HepG2 (cell line): ENCODE results near the gene PRDX2. TPM values are rescaled to one million over a fixed set of nuclear protein-coding genes. Genes with fewer than 3 reads are reported as not detected.
A peak's percentile ranks its signal among the peaks of the same experiment; 100 is the strongest.

Source experiments
- AKAP8 ChIP-seq: sonication (generic); formaldehyde crosslinking; IDR thresholded peaks from 2 replicates; pipeline ENCODE4 v1.5.1; 2020; ENCODE audit warnings: mild to moderate bottlenecking, missing genetic modification reagents
- LCORL ChIP-seq, 2 experiments: fragments of 450-650 bp in 1 of 2; sonication (generic) in 1 of 2; formaldehyde crosslinking in 1 of 2; IDR thresholded peaks; 2 replicates each; pipeline versions ENCODE4 v1.5.0 to v1.6.1; 2017 to 2020; ENCODE audit warnings: antibody characterized with exemption in 1 of 2, missing genetic modification reagents in 1 of 2
- NONO ChIP-seq, 2 experiments: fragments of 450-650 bp in 1 of 2; sonication (generic) in 1 of 2; formaldehyde crosslinking in 1 of 2; IDR thresholded peaks in 1 of 2; conservative IDR thresholded peaks in 1 of 2; 2 replicates each; pipeline versions ENCODE4 v1.6.1 to v1.8.0; 2017 to 2022; ENCODE audit warnings: mild to moderate bottlenecking in 1 of 2, missing genetic modification reagents in 1 of 2, moderate library complexity in 1 of 2
- STAG1 ChIP-seq: sonication (generic); formaldehyde crosslinking; IDR thresholded peaks from 2 replicates; pipeline ENCODE4 v1.4.0; 2020; ENCODE audit warnings: missing genetic modification reagents
- TSC22D2 ChIP-seq: sonication (generic); formaldehyde crosslinking; IDR thresholded peaks from 2 replicates; pipeline ENCODE4 v1.5.1; 2020; ENCODE audit warnings: missing genetic modification reagents, mild to moderate bottlenecking, borderline replicate concordance
- polyA plus RNA-seq, 8 experiments: library from polyadenylated mRNA; depleted of rRNA in 3 of 8; stranded (reverse) in 7 of 8; unstranded in 1 of 8; fragments of >200 nt; fragmentation: Illumina TruSeq in 4 of 8; extraction: Trizol in 4 of 8; gene quantifications; 2 replicates each; pipeline versions ENCODE4 v1.2.1 to v1.2.3, GENCODE V29; 2011 to 2016; ENCODE audit warnings: low read depth in 4 of 8, missing spikeins in 1 of 8, mixed read lengths in 1 of 8; ENCODE audit not compliant: insufficient read depth in 1 of 8
- total RNA-seq, 5 experiments: library from RNA; depleted of rRNA; stranded (reverse); fragments of >200 nt; fragmentation: Illumina TruSeq; extraction: Trizol; gene quantifications; 2 replicates each; pipeline ENCODE4 v1.2.3, GENCODE V29; 2016; ENCODE audit warnings: low read depth in 1 of 5
- TF ChIP-seq, protein P1 (sequence below): IDR thresholded peaks from 2 replicates; pipeline ENCODE4 v1.6.1; 2016
- TF ChIP-seq, protein P2 (sequence below): IDR thresholded peaks from 2 replicates; pipeline ENCODE4 v1.6.1; 2016; ENCODE audit warnings: low read depth
- TF ChIP-seq, protein P3 (sequence below): sonication (generic); formaldehyde crosslinking; IDR thresholded peaks from 2 replicates; pipeline ENCODE4 v1.4.0; 2020; ENCODE audit warnings: missing genetic modification reagents
- TF ChIP-seq, protein P4 (sequence below): sonication (generic); formaldehyde crosslinking; IDR thresholded peaks from 2 replicates; pipeline ENCODE4 v1.4.0; 2020; ENCODE audit warnings: mild to moderate bottlenecking, missing genetic modification reagents

Gene PRDX2
- total and polyA plus RNA-seq, 2 of the 13 experiments (the other 11 are each of a cell fraction or from before 2014, with no cell fraction given) = 218 to 381 TPM

DNA sequence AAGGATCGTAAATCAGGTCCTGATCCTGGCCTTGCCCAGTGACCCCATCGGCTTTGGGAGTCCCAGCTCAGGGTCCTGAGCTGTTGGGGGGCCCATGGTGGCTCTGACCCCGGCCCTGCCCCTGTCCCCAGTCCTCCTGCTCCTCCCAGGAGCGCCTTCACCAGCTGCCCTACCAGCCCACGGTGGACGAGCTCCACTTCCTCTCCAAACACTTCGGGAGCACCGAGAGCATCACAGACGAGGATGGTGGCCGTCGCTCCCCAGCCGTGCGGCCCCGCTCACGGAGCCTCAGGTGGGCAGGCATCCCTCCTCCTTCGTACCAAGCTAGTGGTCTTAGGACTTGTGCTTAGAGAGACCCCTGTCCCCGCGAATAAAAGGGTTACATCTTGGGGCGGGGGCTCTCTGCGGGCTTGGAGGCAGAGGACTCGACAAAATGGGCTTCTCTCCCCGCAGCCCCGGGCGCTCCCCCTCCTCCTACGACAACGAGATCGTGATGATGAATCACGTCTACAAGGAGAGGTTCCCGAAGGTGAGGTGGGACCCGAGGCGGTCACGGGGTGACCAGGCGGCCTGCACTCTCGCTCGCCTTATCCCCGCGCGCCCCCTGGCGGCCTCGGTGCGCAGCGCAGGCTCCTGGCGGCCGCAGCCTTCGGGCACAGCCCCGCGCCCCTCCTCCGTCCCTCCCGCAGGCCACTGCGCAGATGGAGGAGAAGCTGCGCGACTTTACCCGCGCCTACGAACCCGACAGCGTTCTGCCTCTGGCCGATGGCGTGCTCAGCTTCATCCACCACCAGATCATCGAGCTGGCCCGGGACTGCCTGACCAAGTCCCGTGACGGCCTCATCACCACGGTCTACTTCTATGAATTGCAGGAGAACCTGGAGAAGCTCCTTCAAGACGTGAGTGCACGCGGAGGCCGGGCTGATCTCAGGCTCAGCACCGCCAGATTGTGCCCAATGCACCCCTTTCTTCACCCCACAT lies 45.8 kb upstream of the PRDX2 start (continued):
- TF ChIP-seq, protein P1, sequence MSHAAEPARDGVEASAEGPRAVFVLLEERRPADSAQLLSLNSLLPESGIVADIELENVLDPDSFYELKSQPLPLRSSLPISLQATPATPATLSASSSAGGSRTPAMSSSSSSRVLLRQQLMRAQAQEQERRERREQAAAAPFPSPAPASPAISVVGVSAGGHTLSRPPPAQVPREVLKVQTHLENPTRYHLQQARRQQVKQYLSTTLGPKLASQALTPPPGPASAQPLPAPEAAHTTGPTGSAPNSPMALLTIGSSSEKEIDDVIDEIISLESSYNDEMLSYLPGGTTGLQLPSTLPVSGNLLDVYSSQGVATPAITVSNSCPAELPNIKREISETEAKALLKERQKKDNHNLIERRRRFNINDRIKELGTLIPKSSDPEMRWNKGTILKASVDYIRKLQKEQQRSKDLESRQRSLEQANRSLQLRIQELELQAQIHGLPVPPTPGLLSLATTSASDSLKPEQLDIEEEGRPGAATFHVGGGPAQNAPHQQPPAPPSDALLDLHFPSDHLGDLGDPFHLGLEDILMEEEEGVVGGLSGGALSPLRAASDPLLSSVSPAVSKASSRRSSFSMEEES (CRISPR knock-in tag) = peak; percentile 77
- TF ChIP-seq AKAP8 (CRISPR knock-in tag) (0 out of 2 replicates have a peak, but pooled peaks have one; percentile 64), STAG1 (CRISPR knock-in tag) (peak; percentile 98), LCORL (IDR thresholded peaks at IDR 0.05) (no peak), LCORL (CRISPR knock-in tag; IDR thresholded peaks at IDR 0.05) (peak; percentile 32; the same call in 1 of the 2 replicates), TSC22D2 (0 out of 2 replicates have a peak, but pooled peaks have one; percentile 34), NONO (IDR thresholded peaks at IDR 0.05) (no peak), NONO (CRISPR knock-in tag; conservative IDR thresholded peaks at IDR 0.05) (0 out of 2 replicates have a peak, but pooled peaks have one; percentile 27)
- TF ChIP-seq, protein P2, sequence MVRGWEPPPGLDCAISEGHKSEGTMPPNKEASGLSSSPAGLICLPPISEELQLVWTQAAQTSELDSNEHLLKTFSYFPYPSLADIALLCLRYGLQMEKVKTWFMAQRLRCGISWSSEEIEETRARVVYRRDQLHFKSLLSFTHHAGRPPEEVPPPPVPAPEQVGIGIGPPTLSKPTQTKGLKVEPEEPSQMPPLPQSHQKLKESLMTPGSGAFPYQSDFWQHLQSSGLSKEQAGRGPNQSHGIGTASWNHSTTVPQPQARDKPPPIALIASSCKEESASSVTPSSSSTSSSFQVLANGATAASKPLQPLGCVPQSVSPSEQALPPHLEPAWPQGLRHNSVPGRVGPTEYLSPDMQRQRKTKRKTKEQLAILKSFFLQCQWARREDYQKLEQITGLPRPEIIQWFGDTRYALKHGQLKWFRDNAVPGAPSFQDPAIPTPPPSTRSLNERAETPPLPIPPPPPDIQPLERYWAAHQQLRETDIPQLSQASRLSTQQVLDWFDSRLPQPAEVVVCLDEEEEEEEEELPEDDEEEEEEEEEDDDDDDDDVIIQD (CRISPR knock-in tag) = no peak
- TF ChIP-seq, protein P3, sequence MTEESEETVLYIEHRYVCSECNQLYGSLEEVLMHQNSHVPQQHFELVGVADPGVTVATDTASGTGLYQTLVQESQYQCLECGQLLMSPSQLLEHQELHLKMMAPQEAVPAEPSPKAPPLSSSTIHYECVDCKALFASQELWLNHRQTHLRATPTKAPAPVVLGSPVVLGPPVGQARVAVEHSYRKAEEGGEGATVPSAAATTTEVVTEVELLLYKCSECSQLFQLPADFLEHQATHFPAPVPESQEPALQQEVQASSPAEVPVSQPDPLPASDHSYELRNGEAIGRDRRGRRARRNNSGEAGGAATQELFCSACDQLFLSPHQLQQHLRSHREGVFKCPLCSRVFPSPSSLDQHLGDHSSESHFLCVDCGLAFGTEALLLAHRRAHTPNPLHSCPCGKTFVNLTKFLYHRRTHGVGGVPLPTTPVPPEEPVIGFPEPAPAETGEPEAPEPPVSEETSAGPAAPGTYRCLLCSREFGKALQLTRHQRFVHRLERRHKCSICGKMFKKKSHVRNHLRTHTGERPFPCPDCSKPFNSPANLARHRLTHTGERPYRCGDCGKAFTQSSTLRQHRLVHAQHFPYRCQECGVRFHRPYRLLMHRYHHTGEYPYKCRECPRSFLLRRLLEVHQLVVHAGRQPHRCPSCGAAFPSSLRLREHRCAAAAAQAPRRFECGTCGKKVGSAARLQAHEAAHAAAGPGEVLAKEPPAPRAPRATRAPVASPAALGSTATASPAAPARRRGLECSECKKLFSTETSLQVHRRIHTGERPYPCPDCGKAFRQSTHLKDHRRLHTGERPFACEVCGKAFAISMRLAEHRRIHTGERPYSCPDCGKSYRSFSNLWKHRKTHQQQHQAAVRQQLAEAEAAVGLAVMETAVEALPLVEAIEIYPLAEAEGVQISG = peak; percentile 71
- TF ChIP-seq, protein P4, sequence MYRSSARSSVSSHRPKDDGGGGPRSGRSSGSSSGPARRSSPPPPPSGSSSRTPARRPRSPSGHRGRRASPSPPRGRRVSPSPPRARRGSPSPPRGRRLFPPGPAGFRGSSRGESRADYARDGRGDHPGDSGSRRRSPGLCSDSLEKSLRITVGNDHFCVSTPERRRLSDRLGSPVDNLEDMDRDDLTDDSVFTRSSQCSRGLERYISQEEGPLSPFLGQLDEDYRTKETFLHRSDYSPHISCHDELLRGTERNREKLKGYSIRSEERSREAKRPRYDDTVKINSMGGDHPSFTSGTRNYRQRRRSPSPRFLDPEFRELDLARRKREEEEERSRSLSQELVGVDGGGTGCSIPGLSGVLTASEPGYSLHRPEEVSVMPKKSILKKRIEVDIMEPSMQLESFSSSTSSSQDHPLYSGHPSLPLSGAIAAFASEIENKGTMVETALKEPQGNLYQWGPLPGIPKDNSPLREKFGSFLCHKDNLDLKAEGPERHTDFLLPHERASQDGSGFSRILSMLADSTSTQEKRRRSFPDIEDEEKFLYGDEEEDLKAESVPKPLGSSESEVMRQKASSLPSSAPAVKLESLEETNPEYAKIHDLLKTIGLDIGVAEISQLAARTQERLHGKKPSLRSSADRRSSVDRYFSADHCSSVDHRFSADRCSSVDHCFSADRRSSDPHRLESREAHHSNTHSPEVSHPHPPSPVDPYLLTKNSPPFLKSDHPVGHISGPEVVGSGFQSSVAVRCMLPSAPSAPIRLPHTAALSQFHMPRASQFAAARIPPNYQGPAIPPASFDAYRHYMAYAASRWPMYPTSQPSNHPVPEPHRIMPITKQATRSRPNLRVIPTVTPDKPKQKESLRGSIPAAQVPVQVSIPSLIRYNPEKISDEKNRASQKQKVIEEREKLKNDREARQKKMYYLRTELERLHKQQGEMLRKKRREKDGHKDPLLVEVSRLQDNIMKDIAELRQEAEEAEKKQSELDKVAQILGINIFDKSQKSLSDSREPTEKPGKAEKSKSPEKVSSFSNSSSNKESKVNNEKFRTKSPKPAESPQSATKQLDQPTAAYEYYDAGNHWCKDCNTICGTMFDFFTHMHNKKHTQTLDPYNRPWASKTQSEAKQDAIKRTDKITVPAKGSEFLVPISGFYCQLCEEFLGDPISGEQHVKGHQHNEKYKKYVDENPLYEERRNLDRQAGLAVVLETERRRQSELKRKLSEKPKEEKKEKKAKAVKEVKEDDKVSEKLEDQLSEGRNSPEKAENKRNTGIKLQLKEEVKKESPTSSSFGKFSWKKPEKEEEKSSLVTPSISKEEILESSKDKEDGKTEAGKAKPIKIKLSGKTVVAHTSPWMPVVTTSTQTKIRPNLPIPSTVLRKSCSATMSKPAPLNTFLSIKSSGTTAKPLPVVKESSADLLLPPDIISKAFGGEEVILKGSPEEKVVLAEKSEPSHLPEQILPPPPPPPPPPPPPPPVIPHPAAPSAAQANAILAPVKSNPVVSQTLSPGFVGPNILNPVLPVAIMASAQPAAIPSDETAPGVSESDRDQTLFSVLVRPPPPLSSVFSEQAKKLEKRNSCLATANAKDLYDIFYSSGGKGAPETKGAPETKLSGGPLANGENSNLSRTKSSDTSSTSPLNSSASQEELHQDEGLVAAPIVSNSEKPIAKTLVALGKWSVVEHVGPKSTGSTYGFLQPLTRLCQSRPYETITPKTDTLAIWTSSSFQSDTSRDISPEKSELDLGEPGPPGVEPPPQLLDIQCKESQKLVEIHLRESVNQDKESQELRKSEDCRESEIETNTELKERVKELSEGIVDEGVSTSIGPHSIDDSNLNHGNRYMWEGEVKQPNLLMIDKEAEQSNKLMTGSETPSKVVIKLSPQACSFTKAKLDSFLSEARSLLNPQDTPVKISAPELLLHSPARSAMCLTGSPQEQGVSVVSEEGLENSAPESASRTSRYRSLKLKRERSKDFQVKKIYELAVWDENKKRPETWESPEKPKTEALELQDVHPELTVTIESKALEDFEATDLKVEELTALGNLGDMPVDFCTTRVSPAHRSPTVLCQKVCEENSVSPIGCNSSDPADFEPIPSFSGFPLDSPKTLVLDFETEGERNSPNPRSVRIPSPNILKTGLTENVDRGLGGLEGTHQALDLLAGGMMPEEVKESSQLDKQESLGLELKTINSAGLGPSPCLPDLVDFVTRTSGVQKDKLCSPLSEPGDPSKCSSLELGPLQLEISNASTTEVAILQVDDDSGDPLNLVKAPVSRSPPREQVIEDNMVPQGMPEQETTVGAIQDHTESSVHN (CRISPR knock-in tag) = no peak
